AG09309 (cell line): ENCODE data around the gene GBP6.

ENCODE experiments used
- DNase-seq: peaks from one replicate; pipeline ENCODE4 v3.0.0-alpha.2; 2010; ENCODE audit warnings: low read depth
- H3K4me3 ChIP-seq: 2 replicates; pipeline ENCODE4 v1.5.1; 2011; ENCODE audit warnings: mild to moderate bottlenecking, low read depth, low read length, moderate library complexity; ENCODE audit not compliant: control insufficient read depth
- CTCF ChIP-seq: IDR thresholded peaks from 2 replicates; pipeline ENCODE4 v1.5.1; 2011; ENCODE audit warnings: mild to moderate bottlenecking, low read depth, low read length, inconsistent platforms; ENCODE audit not compliant: insufficient read depth, control insufficient read depth; ENCODE audit errors: missing control alignments

GBP6 gene

GRCh38 chr1:89363638-89364536, at the start of gene GBP6:
Gene GBP6, plus strand, starts transcription at chr1:89364059. Its CDS starts 4,493 bp downstream, at chr1:89368552.
- no peak within 1 kb of the TSS for H3K4me3 ChIP-seq
- DNase-seq, result no peak
- no peak for TF ChIP-seq CTCF

GRCh38 chr1:89322402-89322801, 41.5 kb upstream of the GBP6 start:
- TF ChIP-seq CTCF, result no peak
- H3K4me3 ChIP-seq, result no peak overlapping the region

GRCh38 chr1:89331890-89332289, 32.0 kb upstream of the GBP6 start:
- no peak for TF ChIP-seq CTCF
- DNase-seq, result no peak
- no peak overlapping the region for H3K4me3 ChIP-seq

More at GRCh38 chr1:89322402-89322801, 41.5 kb upstream of the GBP6 start:
- DNase-seq, result no peak

- no peak overlapping the region for H3K4me3 ChIP-seq
- DNase-seq, result no peak
- TF ChIP-seq CTCF, result no peak
Measured at GRCh38 chr1:89332461-89332860, 31.4 kb upstream of the GBP6 start.

- no peak for DNase-seq
- no peak overlapping the region for H3K4me3 ChIP-seq
- TF ChIP-seq CTCF, result no peak
Measured at GRCh38 chr1:89335486-89335885, 28.4 kb upstream of the GBP6 start.

- no peak overlapping the region for H3K4me3 ChIP-seq
- TF ChIP-seq CTCF, result no peak
- DNase-seq, result no peak
Measured at GRCh38 chr1:89337903-89338302, 26.0 kb upstream of the GBP6 start.
